Measurements from ENCODE around the gene FAM3A.

FAM3A gene

DNA sequence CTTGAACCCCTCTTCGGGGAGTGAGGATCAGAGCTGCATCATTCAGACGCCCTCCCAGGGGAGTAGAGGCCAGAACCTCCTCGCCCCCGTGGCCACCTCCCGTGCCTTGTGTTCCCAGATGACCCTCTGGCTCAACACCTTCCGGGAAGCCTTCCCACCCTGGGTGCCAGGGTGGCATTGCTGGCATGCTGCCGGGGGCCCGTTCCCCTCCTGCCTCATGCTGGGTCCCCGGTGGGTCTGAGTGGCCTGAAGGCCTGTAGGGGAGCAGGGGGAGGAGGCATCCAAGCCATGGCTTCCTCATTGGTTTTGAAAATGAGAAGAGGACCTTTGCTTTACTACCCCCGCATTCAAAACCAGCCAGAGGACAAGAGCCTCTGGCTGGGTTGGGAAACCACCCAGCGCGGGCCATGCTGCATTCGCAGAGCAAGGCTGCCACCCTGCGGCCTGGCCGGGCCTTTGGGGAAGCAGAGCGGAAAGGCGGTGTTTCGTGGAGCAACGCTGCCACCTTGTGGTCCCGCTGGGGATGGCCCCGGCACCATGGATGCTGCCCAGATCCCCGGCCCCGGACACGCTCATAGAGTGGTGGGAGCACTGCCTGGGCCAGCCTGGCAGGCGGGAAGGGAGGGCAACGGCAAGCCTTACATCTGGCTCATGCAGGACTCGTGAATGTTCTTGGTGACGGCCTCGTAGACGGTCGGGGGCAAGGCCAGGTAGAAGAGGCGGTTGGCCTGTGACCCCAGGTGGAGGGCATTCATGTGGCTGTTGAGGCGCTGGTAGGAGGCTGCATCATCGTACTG is 18.7 kb upstream of the FAM3A start:
- DNase-seq = peak; percentile 69 to 79

DNA sequence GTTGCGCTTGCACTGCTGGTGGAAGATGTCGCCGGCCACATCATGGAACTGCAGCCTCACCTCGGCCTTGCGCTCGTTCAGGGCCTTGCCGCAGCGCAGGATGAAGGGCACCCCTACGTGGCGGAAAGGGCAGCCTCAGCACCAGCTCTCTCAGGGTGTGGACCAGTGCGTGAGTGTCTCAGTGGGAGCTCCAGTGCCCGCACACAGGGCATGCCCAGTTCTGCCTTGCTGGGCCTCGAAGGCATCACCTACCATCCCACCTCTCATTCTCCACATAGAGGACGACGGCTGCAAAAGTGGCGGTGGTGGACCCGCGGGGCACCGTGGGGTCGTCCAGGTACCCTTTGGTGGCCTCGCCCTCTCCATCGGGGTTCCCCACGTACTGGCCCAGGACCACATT is 16.7 kb upstream of the FAM3A start:
- no peak for DNase-seq

DNA sequence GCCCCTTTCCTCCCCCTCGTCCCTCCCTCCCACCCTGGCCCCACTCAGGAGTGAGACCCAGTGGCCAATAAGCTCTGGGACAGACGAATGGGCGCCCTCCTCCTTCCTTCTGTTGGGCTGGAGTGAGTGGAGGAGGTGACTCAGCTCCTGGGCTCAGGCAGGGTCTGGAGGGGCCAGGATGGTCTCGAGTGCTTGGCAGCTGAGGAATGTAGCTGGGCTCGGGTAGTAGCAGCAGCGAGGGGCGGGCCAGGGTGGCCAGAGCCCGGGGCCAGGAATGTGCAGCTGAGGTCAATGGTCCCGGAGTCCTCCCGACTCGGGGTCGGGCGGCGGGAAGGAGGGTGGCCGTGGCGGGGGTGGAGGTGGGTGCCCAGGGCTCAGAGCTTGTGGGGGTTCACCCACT is 15.6 kb upstream of the FAM3A start:
- DNase-seq = no peak

DNA sequence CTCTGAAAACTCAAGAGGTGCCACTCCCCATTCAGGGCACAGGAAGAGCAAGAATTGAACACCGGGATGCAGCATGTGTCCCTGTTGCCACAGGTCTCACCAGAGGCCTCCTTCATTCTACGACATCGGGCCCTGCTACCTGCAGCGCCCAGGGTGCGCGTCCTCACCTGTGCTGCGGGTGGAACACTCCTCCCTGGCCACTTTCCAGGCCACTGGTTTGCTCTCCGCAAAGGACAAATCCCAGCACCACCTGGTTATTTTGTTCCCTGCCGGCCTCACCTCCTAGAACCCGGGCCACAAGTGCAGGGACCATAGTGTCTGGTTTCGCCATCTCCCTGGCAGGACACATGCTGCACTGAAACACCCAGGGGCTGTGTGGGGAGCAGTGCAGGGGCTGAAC is 14.3 kb upstream of the FAM3A start:
- DNase-seq = no peak

DNA sequence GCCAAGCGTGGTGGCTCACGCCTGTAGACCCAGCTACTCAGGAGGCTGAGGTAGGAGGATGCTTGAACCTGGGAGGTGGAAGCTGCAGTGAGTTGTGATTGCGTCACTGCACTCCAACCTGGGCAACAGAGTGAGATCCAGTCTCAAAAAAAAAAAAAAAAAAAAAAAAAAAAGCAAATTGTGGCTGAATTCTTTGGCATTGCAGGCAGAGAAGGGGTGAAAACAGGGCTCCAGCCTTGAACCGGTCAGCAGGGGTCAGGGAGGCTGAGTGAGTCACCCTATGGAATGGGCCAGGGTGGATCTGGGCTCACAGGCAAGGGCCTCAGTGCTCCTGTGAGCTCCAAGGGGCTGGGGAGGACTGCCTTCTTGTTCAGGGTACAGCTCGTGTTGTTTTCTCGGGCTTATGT is 13.2 kb upstream of the FAM3A start:
- DNase-seq = no peak

DNA sequence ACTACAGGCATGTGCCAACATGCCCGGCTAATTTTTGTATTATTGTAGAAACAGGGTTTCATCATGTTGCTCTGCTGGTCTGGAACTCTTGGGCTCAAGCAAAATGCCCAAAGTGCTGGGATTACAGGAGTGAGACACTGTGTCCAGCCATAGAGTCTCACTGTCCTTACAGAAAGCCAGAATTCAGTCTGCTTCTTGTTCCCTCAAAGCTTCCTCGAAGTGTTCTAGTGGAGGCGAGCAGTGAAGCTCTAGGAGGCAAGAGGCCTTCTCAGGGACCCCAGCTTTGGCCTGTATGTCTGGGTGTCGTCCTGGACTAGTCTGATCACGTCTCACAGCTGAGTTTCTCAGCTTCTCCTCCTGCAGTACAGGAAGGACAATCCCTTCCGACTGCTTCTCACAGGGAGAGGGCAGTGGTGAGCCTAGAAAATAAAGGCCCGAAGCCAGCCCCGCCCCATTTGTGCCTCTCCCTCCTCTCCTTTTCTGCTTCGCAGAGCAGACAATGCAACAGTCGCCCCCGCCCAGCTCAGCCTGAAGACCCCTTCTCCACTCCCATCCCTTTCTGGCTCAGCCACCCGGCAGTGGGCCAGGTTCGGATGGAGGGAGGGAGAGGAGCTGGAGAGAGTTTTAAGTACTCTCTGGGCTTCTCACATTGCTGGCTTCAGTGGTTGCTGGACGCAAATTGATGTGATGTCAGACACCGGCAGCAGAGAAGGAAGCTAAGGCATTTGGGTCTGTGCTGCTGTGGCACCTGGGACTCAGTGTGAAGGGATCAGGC is 11.1 kb upstream of the FAM3A start:
- peak; percentile 20 to 38 for DNase-seq

DNA sequence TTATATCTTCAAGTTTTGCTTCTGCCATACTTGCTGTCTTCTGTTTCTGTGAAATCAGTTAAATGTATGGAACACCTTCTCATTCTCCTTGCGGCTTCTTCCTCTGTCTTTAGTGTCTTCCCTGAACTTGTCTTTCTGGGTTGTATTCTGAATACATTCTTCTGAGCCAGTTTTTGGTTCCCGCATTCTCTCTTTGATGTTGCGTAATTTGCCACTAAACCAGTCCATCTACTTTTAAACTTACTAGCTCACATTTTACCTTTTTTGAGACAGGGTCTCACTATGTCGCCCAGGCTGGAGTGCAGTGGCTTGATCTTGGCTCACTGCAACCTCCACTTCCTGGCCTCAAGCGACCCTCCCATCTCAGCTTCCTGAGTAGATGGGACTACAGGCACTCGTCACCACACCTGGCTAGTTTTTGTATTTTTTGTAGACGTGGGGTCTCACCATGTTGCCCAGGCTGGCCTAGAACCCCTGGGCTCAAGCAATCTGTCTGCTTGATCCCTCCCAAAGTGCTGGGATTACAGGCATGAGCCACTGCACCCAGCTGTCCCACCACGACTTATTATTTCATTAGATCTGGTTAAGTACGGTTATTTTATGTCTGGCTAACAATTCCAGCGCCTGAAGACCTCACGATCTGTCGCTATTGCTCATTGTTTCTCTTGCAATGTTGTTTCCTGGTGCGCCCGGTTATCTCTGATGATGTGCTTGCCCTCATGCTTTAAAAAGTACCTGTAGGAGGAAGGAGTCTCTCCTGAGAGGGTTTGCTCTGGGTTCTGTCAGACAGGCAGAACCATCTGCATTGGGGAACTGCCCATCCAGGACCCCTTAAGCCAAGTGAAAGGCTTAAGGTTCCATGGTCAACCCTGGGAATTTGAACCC is 9.8 kb upstream of the FAM3A start:
- DNase-seq = no peak

DNA sequence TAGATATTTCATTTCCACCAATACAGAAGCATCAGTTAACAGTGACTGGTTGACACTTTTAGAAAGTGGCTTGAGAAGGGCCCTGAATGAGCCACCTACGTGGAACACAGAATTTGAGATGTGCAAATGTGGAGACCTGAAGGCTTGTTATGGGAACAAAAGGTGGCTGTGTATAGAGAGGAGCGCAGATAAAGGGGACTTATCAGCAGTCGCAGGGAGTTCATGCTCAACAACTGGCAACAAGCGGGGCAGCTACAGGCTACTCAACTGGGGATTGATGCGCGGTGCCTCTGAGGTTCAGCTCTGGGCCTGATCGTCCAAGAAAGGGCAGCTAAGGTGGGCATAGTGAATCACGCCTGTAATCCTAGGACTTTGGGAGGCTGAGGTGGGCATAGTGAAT is 3.4 kb upstream of the FAM3A start:
- no peak for DNase-seq

DNA sequence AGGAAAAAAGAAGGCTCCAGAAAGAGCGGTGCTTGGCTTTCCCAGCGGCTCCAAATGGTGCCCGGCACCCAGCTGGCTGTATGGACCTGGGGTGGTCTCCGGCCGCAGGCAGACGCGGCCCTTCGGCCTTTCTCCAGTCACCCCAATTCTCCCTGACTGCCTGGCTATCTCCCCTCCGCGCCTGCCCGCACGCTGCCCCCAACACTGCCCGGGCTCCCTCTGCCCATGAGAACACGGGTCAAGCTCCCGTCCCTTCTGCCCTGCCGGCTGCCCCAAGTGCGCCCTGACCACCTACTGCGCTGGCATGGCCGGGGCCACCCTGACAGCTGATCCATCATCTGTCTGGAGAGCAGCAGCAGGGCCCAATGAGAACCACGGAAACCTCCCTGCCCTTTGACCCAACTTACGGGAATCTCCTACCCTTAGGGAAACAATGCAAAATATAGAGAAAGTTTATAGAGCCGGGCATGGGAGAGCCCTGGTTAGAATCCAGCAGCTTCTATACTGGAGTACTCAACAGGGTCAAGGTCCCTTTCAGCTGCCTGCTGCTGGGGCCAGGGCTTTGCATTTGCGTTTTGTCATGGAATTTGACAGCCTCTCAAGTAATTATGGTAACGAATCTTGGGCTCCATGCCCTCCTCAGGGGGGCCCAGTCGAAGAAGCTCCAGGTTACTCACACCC is 1.2 kb upstream of the FAM3A start:
- DNase-seq = no peak

DNA sequence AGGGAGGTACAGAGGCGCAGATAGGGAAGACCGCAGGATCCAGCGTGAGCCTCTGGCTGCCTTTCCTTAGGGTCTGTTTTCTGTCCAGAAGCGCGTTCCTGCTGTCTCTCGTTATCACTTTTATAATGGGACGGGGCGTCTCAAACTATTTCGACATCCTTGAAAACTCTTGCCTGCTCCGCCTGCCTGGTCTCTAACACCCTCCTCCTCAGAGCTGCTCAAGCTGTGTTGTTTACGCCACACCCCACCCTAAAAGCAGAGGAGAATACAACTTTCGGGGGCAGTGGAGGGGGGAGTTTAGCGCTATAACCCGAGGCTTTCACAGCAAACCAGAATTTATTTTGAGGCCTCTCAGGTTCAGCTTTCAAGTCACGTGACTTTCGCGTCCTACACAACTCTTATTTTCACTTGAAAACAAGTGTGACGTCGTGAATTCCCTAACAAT is 646 bp upstream of the FAM3A start:
- DNase-seq = no peak

DNA sequence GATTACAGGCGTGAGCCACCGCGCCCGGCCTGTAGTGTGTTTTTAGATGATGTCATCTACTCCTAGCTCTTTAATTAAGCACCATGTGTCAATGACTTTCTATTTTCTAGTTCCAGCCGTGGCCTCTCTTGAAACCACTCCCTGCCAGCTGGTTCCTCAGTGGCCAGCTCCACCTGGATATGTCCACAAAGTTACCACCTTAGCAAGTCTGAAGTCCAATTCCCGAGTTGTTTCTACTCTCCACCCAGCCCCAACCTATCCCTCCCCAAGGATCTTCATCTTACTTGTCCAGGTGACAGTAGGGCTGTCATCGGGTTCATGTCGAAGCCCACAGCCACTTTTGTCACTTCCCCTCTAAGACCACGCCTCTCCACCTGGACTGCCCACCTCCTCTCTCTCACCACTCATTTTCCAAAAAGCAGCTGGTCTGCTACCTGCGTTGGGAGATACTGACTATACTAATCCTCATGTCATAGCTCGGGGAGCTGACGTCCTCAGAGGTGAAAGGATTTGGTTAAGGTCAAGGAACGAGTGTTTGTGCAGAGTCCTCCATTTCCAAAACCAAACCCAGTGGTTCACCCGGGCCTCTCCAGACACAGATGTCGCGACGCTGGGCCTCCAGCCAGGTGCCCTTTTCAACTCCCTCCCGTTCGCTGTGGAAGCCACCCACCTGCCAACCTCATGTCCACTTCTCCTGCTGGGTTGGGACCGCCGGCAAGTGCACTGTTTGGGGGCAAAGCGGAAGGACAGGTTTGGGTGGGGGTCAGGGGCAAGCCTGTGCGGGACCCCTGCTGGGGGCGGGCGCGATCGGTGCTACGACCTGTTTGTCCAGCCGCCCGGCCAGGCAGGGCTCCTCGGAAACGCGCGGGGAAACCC is 704 bp downstream of the FAM3A start:
- peak in 1 of 2 experiments; percentile 19 for DNase-seq

DNA sequence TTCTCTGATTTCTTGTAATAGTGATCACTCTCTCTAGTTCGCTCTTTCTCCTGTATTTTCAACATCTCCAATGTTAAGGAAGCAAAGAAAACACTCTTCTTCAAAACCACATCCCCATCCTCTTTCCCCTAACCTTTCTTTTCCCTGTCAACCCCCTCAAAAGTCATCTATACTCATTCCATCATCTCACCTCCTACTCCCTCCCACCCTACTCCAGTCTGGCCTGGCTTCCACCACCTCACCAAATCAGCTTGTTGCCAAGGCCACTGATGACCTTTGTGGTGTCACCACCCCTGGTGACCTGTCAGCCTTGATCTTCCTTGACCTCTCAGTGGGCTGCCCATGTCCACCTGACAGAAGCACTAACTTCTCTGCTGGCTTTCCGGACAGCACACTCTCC is 2.3 kb downstream of the FAM3A start:
- DNase-seq = no peak

DNA sequence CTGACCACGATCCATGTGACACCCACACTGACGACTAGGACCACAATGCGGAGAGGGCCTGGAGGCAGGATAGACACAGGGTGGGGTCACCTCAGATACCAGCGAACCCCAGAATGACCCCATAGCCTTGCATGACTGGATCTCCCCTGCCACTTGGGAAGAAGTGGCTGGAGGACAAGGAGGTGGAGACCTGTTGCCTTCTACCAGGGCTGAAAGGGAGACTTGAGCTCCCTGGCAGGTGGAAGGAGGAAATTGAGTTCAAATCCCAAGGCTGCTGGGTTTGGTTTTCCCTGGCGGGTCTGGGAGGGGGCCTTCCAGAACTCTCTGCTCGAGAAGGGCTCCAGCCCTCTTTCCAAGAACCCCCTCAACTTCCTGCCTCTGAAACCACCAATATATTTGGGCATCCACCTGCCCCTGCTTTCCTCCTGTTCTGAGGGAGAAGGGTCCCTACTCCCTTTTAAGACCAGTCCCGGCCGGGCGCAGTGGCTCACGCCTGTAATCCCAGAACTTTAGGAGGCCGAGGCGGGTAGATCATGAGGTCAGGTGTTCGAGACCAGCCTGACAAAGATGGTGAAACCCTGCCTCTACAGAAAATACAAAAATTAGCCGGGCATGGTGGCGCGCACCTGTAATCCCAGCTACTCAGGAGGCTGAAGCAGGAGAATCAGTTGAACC is 3.0 kb downstream of the FAM3A start:
- no peak for DNase-seq

DNA sequence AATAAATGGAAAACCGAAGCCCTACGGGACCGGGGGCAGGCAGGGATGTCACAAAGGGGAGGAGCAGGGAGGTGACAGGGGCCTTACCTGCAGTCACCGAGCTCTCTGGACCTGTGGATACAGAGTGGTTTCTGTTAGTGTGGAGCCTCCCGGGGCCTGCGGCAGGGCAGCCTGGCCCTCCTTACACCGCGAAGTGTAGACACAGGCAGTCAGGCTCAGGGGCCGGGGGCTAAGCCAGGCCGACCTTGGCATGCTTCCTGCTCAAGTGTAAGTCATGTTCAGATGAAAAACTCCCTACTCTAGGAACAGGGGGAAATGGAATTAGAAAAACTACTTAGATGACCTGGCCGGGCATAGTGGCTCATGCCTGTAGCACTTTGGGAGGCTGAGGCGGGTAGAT is 4.3 kb downstream of the FAM3A start:
- no peak for DNase-seq

DNA sequence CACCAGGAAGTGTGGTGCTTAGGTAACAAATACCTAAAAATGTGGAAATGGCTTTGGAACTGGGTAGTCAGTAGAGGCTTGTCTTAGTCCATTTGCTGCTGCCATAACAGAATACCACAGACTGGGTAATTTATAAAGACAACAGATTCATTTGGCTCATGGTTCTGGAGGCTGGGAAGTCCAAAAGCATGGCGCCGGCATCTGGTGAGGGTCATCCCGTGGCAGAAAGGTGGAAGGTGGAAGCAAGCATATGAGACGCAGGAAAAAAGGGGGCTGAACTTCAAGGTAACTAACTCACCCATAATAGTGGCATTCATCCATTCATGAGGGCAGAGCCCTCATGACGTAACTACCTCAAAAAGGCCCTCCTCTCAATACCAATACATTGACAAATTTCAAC is 6.6 kb downstream of the FAM3A start:
- DNase-seq = no peak

DNA sequence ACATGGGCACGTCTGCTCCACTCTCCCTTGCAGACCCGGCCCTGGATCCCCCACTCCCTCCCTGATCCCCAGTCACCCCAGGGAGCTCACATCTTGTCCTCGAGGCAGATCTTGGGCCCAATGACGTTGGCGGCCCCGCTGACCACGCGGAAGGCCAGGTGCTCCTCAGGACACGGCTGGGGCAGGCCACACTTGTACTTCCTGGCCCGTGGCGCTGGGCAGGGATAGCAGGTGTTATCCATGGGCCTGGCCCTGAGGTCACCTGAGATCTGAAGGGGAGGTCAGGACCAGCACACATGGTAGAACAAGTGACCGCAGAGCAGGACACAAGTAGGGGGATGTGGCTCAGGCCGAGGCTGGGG is 7.7 kb downstream of the FAM3A start:
- DNase-seq = no peak

DNA sequence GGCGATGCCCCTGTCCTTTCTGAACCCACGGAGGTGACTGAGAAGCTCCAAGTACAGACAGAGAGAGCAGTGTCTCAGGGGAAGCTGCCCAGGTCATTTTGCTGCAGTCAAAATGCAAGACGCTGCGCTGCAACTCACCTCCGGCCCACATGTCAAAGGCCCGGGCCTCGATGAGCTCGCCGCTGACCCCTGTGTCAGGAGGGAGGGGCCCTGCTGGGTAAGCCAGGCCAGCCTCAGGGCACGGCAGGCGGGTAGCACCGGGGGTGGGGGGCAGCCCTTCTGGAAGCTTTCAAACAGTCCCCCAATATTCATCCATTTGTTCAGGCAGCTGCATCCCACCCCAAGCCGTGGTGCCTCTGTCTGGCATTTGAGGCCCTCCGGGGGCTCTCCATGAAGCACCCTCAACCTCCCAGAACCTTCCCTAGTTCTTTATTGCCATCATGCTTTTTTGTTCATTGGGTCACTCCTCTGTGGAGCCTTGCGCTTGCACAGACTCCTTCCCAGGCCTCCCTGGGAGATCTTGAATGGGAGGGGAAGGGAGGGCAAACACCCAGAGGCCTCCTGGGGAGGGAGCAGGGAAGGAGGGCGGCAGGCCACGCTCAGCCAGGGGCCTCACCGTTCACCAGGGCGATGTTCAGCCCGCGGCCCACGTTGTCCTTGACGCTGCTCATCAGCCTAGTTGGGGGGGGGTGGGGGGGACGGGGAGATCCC is 8.2 kb downstream of the FAM3A start:
- no peak for DNase-seq

DNA sequence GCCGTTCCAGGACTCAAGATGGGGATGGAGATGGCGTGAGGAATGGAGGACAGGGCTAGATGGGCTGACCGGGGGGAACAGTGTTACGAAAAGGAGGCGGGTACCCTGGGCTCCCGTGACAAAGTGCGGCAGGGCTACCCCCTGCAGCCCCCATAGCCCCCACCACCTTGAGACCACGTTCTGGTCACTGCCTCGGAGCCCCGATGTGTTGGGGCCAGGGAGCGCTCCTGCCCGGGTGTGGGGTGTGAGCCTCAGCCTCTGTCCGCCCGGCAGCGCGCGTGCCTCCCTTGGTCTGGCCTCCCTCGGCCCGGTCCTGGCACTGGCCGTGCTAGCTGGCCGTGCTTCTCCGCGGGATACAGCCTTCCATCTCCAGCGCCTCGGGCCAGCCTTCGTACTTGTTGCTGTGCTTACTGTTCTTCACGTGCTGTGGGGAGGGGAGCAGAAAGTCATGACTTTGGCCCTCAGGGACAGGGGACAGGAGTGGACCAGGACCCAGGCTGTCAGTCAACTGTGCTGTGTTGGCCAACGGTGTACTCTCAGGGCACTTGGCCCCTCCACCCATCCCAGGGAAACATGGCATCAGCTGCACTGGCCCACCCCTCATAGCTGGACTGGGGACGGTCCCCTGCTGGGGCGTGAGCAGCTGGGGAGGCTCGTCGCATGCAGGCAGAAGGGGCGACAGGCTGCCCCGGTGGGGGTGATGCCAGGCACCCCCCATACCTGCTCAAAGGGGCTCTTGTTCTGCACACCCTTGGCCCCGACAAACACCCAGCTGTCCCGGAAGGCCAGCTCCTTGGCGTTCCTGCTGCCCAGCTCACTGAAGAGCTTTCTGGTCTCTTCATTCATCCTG is 9.3 kb downstream of the FAM3A start:
- DNase-seq = no peak

DNA sequence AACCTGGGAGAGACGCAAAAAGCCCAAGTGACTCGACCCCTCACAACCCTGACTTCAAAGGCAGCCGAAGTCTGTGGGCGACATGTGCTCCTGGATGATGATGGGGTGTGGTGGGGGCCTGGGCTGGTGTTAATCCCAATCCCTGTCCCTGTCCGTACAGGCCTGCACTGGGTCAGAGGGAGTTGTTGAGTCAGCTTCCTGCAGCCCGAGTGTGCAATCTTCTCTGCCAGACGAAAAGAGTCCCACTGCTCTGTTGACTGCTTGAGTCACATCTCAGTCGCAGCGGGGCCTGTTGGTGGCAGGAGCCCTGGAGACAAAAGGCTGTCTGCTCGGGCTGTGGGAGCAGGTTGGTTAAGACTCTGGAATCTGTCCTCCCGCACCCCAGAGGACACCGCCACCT is 10.3 kb downstream of the FAM3A start:
- no peak for DNase-seq

DNA sequence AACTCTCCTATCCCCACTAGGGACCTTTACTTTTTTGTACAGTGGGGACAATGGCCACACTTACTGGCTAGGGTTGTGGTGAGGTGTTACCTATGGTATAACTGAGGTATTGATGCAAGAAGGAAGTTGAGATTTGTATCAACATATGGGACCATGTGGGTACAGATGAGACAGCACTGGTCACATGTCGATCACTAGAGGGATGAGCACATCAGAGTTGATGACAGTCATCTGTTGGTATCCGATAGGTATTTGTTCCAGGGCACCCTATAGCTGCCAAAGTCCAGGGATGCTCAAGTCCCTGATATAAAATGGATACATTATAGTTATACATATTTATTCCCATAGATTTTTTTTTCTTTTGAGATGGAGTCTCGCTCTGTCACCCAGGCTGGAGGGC is 13.0 kb downstream of the FAM3A start:
- no peak for DNase-seq

Measured in NCI-H2081 (cell line).